ENCODE measurements around the gene TTLL8.

TTLL8 gene

DNA sequence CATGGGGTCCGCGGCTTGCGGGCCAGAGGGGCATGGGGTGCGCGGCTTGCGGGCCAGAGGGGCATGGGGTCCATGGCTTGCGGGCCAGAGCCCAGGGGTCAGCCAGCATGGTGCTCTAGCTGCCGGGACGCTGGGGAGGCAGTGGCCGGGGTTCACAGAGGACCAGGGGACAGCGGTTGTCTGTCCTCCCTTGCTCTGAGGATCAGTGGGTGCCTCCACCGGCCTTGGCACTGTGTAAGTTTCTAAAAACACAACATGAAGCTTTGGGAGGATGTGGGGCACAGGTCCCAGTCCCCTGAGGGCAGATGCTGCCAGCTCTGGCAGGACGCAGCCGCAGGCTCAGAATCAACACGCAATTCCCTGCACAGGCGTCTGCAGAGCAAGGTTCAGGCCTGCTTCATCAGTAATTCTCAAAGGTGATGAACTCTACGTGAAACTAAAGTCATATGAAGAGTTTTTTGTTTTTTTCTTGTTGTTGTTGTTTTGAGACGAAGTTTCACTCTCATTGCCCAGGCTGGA, 24.2 kb upstream of the TTLL8 start:
- DNase-seq, result no peak

GRCh38 chr22:50081426-50082196, 23.5 kb upstream of the TTLL8 start:
- no peak for DNase-seq

GRCh38 chr22:50080077-50080465, 22.0 kb upstream of the TTLL8 start:
- DNase-seq, result no peak

DNA sequence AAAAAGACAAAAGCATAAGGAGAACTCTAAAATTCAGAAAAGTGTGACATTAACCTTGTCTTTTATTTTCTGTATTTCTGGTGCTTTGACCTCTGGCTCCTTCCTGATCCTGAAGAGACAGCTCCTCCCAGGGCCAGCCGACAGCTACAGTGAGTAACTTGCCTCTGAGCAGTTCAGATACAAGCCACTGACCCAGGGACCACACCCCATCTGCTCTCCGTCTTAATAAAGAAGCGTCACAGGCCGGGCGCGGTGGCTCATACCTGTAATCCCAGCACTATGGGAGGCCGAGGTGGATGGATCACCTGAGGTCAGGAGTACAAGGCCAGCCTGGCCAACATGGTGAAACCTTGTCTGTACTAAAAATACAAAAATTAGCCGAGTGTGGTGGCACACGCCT, 20.7 kb upstream of the TTLL8 start:
- DNase-seq, result no peak

- DNase-seq, result no peak
Observed at GRCh38 chr22:50078246-50078645, 20.1 kb upstream of the TTLL8 start.

DNA sequence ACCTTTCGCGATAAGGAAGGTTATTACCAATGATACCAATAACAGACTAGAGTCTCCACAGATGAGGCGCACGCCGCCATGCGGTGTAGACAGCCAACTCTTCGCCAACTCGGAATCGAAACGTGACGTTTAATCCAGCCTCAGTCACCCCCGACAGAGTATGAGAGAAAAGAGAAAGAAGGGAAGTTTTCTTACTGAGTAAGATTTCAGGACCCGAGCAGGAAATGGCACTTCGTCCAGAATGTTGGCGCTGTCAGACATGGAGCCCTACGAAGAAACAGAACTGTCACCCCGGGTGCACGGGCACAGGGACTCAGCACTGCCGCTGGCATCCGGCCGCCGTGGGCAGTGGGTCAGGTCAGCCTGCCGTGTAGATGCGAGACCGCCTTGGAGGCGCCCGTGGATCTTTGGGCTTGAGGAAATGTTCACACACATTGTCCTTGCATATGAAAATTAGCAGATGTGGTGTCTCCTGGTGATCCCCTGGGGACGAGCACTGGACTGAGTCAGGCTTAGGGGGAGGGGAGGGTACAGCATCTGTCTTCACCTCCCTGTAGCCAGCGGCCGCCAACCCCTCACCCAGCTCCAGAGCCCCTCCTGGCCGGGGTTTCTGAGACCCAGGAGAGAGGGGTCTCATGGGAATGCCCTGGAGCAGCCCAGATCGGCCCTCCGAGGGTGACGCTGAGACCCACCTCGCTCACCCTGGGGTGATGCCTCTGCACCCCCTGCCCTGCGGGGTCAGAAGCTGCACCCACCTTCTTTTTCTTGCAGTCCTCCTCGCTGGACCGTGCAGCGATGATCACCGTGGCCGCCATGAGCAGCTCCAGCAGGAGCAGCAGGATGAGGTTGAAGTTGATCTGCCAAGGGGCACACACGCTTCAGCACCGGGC, 18.8 kb upstream of the TTLL8 start:
- DNase-seq, result no peak

GRCh38 chr22:50074551-50075530, 16.7 kb upstream of the TTLL8 start:
- DNase-seq, result no peak

GRCh38 chr22:50074056-50074455, 16.0 kb upstream of the TTLL8 start:
- DNase-seq, result no peak

GRCh38 chr22:50072714-50073538, 14.8 kb upstream of the TTLL8 start:
- no peak for DNase-seq

DNA sequence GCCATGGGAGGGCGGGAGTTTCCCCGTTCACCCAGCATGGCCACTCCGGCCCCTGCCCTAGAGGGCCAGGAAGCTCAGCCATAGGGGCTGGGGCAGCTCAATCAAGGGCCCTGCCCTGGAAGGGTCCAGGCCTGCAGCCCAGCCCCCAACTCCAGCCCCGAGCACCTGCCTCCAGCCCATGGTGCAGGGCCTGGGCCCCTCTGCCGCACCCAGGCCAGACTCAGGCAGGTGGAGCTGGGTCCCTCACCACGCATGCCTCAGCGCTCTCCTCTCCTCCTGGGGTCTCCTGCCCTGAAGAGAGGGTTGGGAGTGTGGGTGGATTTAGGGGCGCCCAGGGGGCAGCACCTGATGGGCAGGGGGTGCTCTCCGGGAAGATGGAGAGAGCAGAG, 14.1 kb upstream of the TTLL8 start:
- DNase-seq, result no peak

- no peak for DNase-seq
Observed at GRCh38 chr22:50071432-50072166, 13.5 kb upstream of the TTLL8 start.

- no peak for DNase-seq
Observed at GRCh38 chr22:50070366-50070765, 12.3 kb upstream of the TTLL8 start.

DNA sequence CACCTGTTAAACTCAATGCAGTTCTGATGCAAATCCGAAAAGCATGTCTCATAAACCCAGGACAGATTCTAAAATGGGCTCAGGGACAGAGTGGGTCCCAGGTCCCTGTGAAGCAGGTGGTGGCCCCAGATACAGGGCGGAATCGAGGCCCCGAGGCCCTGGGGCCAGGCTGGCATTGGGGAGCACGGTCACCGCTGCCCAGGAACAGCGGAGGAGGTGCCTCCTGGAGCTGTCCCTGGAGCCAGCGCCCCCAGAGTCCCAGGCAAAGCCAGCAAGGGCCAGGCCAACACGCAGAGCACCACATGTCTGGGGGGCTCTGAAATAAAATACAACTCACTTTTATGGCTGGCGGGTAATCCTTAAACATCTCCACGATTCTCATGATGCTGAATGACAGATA, 10.0 kb upstream of the TTLL8 start:
- no peak for DNase-seq

DNA sequence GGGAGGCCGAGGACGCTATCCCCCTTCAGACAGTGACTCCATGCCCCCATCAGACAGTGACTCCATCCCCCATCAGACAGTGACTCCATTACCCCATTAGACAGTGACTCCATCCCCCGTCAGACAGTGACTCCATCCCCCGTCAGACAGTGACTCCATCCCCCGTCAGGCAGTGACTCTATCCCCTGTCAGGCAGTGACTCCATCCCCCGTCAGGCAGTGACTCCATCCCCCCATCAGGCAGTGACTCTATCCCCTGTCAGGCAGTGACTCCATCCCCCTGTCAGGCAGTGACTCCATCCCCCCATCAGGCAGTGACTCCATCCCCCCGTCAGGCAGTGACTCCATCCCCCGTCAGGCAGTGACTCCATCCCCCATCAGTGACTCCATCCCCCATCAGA, 9.1 kb upstream of the TTLL8 start:
- no peak for DNase-seq

GRCh38 chr22:50064453-50064852, 6.4 kb upstream of the TTLL8 start:
- no peak for DNase-seq

DNA sequence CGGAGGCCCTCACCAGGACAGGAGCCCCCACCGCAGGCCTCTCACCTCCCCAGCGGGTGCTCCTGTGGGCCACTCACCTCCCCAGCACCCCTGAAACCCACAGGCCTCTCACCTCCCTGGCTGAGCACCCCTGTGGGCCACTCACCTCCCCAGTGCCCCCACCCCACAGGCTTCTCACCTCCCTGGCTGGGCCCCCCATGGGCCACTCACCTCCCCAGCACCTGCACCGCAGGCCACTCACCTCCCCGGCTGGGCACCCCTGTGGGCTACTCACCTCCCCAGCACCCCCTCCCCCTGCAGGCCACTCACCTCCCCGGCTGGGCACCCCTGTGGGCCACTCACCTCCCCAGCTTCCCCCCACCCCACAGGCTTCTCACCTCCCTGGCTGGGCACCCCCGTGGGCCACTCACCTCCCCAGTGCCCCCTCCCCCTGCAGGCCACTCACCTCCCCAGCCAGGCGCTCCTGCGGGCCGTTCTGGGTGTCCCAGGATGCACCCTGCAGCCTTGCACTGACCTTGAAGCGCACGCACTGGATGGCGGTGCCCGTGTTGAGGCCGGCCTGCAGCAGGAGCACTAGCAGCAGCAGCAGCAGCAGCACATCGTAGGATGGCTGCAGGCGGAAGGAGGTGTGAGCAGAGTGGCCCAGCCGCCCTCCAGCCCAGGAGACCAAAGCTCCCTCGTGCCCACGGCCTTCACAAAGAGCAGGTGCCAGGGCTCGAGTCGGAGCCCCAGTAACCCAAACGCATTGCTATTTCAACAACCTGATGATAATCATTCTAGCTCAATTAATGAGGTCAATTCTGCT, 5.7 kb upstream of the TTLL8 start:
- no peak for DNase-seq

GRCh38 chr22:50062509-50063135, 4.5 kb upstream of the TTLL8 start:
- DNase-seq, result no peak

DNA sequence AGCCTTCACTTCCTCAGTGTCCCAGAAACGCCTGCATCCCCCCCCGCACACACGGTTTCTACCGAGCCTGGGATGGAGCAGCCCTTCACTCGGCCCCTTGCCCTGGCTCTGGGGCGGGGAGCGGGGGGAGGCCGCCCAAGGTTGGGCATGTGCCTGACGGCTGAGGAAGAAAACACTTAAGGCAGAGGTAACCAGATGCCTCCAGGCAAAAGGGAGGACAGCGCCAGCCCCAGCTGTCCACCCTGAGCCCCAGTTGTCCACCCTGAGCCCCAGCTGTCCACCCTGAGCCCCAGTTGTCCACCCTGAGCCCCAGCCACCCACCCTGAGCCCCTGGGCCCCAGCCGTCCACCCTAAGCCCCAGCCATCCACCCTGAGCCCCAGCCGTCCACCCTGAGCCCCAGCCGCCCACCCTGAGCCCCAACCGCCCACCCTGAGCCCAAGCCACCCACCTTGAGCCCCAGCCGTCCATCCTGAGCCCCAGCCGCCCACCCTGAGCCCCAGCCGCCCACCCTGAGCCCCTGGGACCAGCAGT, 3.8 kb upstream of the TTLL8 start:
- no peak for DNase-seq

DNA sequence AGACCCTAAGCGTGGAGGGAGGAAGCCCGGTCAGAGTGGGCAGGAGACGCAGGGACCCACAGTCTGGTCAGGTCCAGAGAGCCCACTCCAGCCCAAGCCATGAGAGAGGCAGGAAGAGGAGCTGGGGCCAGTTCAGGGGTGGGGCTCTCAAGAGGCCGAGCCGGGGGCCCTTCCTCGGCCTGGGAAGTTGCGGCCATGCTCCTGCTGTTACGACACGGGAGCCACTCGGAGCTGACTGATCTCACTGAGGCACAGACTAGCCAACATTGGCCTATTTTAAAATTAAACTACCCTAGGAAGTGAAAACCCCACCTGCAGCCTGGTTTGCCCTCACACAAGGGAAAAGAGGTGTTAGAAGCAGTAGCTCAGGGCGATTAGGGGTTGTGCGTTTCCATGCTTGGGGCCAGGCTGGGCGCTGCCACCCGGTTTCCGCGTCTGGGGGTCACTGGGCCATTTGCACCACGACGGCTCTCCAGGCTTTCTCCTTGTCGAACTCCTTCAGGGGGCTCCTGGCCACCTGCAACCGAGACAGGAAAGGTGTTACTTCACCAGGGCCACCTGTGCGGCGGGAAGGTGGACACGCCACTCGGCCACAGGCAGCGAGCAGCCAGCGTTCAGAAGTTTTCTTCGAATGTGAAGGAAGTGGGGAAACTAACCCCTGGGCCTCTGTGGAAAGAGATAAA, 3.2 kb upstream of the TTLL8 start:
- no peak for DNase-seq

Data from NCI-H2171 (cell line).